SK-N-SH treated with all-trans-retinoic acid at 6 μM for 48 hours (cell line): ENCODE measurements around the gene C1QTNF3.

Experiments
- ATAC-seq: fragments of 200-7000 bp; cut with Tn5 transposase; 3 replicates; pipeline ENCODE4 v1.9.1; 2020; ENCODE audit warnings: mild to moderate bottlenecking, moderate library complexity
- ZFP30 ChIP-seq: fragments of 450-650 bp; formaldehyde crosslinking; IDR thresholded peaks from 2 replicates; pipeline ENCODE4 v1.5.0; 2022; ENCODE audit warnings: mild to moderate bottlenecking, moderate library complexity

C1QTNF3 gene

GRCh38 chr5:33968211-33969005 lies 74.6 kb downstream of the C1QTNF3 start:
- no peak for TF ChIP-seq ZFP30
- no peak for ATAC-seq
